ENCODE data around the gene RASGRF1.
A peak's percentile ranks its signal among the peaks of the same experiment; 100 is the strongest.

Gene RASGRF1

DNA sequence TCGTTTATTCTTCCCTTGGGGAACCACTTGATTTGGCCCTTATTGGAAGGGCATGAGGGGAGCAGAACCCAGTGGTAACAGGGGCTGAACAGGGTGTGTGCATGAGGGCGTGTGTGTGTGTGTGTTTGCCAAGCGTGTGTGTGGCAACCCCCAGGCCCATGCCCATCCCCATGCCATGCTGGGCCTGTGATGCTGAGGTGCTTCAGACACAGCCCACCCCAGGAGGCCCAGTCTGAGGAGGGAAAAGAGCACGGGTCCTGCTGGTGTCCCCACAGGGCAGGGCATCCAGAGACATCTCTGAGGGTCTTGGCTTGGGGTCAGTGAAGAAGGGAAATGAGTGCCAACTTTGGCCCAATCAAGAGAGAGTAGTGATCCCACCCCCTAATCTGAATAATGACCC is 71.6 kb downstream of the RASGRF1 start:
- Histone ChIP-seq H3K4me3 (ENCODE audit: insufficient read depth in 1 of 2, low read depth in 1 of 2, low read length in 2 of 2) (no peak overlapping the region), H2BK15ac (ENCODE audit: low read depth, poor library complexity, severe bottlenecking) (no peak overlapping the region), H3K9me3 (ENCODE audit: control insufficient read depth, low read length) (no peaks in the 10 kb centered on the region), H3K4me2 (ENCODE audit: low read length, poor library complexity, severe bottlenecking) (no peak overlapping the region), H3K14ac (ENCODE audit: low read length in 2 of 2) (peak overlapping the region in 1 of 2 experiments; percentile 26), H2BK5ac (ENCODE audit: low read depth, low read length, poor library complexity, severe bottlenecking) (no peak overlapping the region), H4K8ac (ENCODE audit: low read length) (no peak overlapping the region), H3K18ac (ENCODE audit: low read depth in 1 of 2, low read length in 2 of 2) (no peak overlapping the region), H2AK5ac (ENCODE audit: low read length, severe bottlenecking) (no peak overlapping the region), H2BK120ac (ENCODE audit: low read depth, low read length) (no peak overlapping the region), H2BK12ac (ENCODE audit: low read length in 2 of 2) (no peak overlapping the region), H3K36me3 (ENCODE audit: control insufficient read depth in 1 of 2, insufficient read depth in 2 of 2, low read depth in 1 of 2, low read length in 2 of 2) (no peaks in the 10 kb centered on the region), H3K4ac (ENCODE audit: low read depth in 1 of 2, low read length in 2 of 2) (no peak overlapping the region), H3K79me1 (replicated peaks; ENCODE audit: low read length, poor library complexity, severe bottlenecking) (no peaks in the 10 kb centered on the region), H2AFZ (ENCODE audit: low read depth, low read length) (no peak overlapping the region), H3K27ac (ENCODE audit: low read length, poor library complexity, severe bottlenecking) (no peak overlapping the region), H3K23ac (ENCODE audit: low read length in 2 of 2) (no peak overlapping the region), H3K27me3 (ENCODE audit: control insufficient read depth in 1 of 2, insufficient read depth in 1 of 2, low read length in 2 of 2) (peaks cover 0 to 11% of the 10 kb centered on the region in 2 experiments), H4K91ac (ENCODE audit: low read length) (peak overlapping the region; percentile 12), H3K4me1 (ENCODE audit: control insufficient read depth, insufficient read depth, low read depth, low read length) (no peaks in the 10 kb centered on the region), H3K9ac (ENCODE audit: low read length) (no peak overlapping the region)
- 78% methylated on average over 4 of the region's 4 CpGs for WGBS
- no peak for DNase-seq

DNA sequence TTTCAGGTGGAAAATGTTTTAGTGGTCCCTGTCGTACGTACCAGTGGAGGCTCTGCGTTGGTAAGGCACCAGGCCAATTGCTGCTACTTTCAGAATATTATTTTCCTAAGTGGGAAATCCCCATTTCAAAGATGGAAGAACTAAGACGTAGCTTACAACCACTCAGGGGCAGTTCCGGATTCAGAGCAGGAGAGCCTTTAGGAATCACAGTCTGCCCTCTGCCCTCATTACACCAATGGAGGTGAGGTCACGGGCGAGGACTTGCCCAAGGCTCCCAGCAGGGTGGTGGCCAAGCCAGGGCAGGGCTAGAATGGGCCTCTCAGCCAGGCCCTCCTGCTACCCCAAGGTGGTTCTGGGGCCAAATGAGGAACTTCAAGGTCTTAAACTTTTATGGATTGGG is 72.6 kb downstream of the RASGRF1 start:
- H4K8ac ChIP-seq (ENCODE audit: low read length) = no peak overlapping the region
- H2BK120ac ChIP-seq (ENCODE audit: low read depth, low read length) = no peak overlapping the region
- no peak for DNase-seq
- no peak overlapping the region for H3K4me3 ChIP-seq (ENCODE audit: insufficient read depth in 1 of 2, low read depth in 1 of 2, low read length in 2 of 2)
- H3K9ac ChIP-seq (ENCODE audit: low read length) = no peak overlapping the region
- no peaks in the 10 kb centered on the region for H3K36me3 ChIP-seq (ENCODE audit: control insufficient read depth in 1 of 2, insufficient read depth in 2 of 2, low read depth in 1 of 2, low read length in 2 of 2)
- no peak overlapping the region for H2BK5ac ChIP-seq (ENCODE audit: low read depth, low read length, poor library complexity, severe bottlenecking)
- H3K4ac ChIP-seq (ENCODE audit: low read depth in 1 of 2, low read length in 2 of 2) = no peak overlapping the region
- WGBS = 90% methylated on average over 7 of the region's 7 CpGs
- no peak overlapping the region for H3K18ac ChIP-seq (ENCODE audit: low read depth in 1 of 2, low read length in 2 of 2)
- no peaks in the 10 kb centered on the region for H3K79me1 ChIP-seq (replicated peaks; ENCODE audit: low read length, poor library complexity, severe bottlenecking)
- no peaks in the 10 kb centered on the region for H3K4me1 ChIP-seq (ENCODE audit: control insufficient read depth, insufficient read depth, low read depth, low read length)
- no peak overlapping the region for H3K14ac ChIP-seq (ENCODE audit: low read length in 2 of 2)
- H3K23ac ChIP-seq (ENCODE audit: low read length in 2 of 2) = no peak overlapping the region
- no peak overlapping the region for H3K27ac ChIP-seq (ENCODE audit: low read length, poor library complexity, severe bottlenecking)
- no peak overlapping the region for H2BK15ac ChIP-seq (ENCODE audit: low read depth, poor library complexity, severe bottlenecking)
- H4K91ac ChIP-seq (ENCODE audit: low read length) = no peak overlapping the region
- peaks cover 0 to 11% of the 10 kb centered on the region in 2 experiments for H3K27me3 ChIP-seq (ENCODE audit: control insufficient read depth in 1 of 2, insufficient read depth in 1 of 2, low read length in 2 of 2)
- H2AFZ ChIP-seq (ENCODE audit: low read depth, low read length) = no peak overlapping the region
- H2BK12ac ChIP-seq (ENCODE audit: low read length in 2 of 2) = no peak overlapping the region
- H2AK5ac ChIP-seq (ENCODE audit: low read length, severe bottlenecking) = no peak overlapping the region
- no peak overlapping the region for H3K4me2 ChIP-seq (ENCODE audit: low read length, poor library complexity, severe bottlenecking)
- no peaks in the 10 kb centered on the region for H3K9me3 ChIP-seq (ENCODE audit: control insufficient read depth, low read length)

DNA sequence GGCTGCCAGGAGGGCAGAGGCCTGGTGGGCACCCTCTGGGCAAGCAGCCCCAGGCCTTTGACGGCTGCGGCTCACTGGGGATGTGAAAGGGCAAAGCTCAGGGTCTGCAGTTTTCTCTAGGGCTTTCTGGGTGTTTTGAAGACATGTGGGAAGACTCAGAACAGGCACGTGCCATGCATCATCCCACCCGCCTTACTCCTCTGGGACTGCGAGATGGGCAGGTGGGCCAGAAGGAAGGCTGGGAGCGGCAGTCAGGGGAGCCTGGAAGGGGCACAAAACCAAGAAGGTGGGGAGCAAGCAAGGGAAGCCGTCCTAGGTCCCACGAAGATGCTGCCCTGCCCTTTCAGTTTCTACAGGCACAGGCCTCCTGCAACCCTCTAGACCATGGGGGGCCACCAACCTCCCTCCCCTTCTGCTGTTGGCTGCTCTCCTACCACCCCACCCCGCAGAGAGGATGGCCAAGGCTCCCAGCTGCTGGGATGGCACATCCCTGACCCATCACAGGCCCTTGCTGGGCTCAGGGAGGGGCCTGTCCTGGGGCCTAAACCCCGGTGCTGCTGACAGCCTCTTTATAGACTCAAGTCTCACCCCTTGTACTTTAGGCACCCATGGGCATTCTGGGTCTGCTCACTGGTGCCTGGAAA is 73.9 kb downstream of the RASGRF1 start:
- no peak overlapping the region for H2AFZ ChIP-seq (ENCODE audit: low read depth, low read length)
- no peak for DNase-seq

DNA sequence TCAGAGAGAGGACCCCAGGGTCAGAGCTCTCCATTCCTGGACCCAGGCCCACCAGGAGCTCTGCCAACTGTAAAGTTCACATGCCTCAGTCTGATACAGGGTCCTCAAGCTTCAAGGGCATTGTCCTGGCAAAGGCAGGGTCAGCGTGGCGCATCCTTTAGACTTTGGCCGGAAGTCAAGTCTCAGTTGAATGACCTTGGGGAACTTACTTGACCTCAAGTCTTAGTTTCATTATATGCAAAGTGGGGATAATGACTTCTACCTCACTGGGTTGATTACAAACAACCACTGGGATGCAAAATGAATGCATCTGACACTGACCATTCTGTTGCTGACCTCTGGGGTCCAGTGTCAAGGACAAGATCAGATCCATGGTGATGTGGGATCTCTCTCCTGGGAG is 75.2 kb downstream of the RASGRF1 start:
- Histone ChIP-seq H2BK120ac (ENCODE audit: low read depth, low read length) (no peak overlapping the region), H4K8ac (ENCODE audit: low read length) (no peak overlapping the region), H2AFZ (ENCODE audit: low read depth, low read length) (no peak overlapping the region), H3K9ac (ENCODE audit: low read length) (no peak overlapping the region), H2BK15ac (ENCODE audit: low read depth, poor library complexity, severe bottlenecking) (no peak overlapping the region), H3K4me2 (ENCODE audit: low read length, poor library complexity, severe bottlenecking) (no peak overlapping the region), H3K18ac (ENCODE audit: low read depth in 1 of 2, low read length in 2 of 2) (no peak overlapping the region), H3K9me3 (ENCODE audit: control insufficient read depth, low read length) (no peaks in the 10 kb centered on the region), H3K14ac (ENCODE audit: low read length in 2 of 2) (no peak overlapping the region), H3K27me3 (ENCODE audit: control insufficient read depth in 1 of 2, insufficient read depth in 1 of 2, low read length in 2 of 2) (peaks cover 0 to 10% of the 10 kb centered on the region in 2 experiments), H3K79me1 (replicated peaks; ENCODE audit: low read length, poor library complexity, severe bottlenecking) (no peaks in the 10 kb centered on the region), H3K36me3 (ENCODE audit: control insufficient read depth in 1 of 2, insufficient read depth in 2 of 2, low read depth in 1 of 2, low read length in 2 of 2) (no peaks in the 10 kb centered on the region), H3K4me1 (ENCODE audit: control insufficient read depth, insufficient read depth, low read depth, low read length) (no peaks in the 10 kb centered on the region), H2BK5ac (ENCODE audit: low read depth, low read length, poor library complexity, severe bottlenecking) (no peak overlapping the region), H2AK5ac (ENCODE audit: low read length, severe bottlenecking) (no peak overlapping the region), H3K4ac (ENCODE audit: low read depth in 1 of 2, low read length in 2 of 2) (no peak overlapping the region), H2BK12ac (ENCODE audit: low read length in 2 of 2) (no peak overlapping the region), H3K27ac (ENCODE audit: low read length, poor library complexity, severe bottlenecking) (no peak overlapping the region), H3K23ac (ENCODE audit: low read length in 2 of 2) (no peak overlapping the region), H3K4me3 (ENCODE audit: insufficient read depth in 1 of 2, low read depth in 1 of 2, low read length in 2 of 2) (no peak overlapping the region), H4K91ac (ENCODE audit: low read length) (no peak overlapping the region)
- WGBS = 81% methylated on average over 3 of the region's 3 CpGs
- no peak for DNase-seq

More for the DNA sequence above, 73.9 kb downstream of the RASGRF1 start:
- Histone ChIP-seq H4K8ac (ENCODE audit: low read length) (no peak overlapping the region), H3K4me1 (ENCODE audit: control insufficient read depth, insufficient read depth, low read depth, low read length) (no peaks in the 10 kb centered on the region), H2BK15ac (ENCODE audit: low read depth, poor library complexity, severe bottlenecking) (peak overlapping the region; percentile 32), H2AK5ac (ENCODE audit: low read length, severe bottlenecking) (no peak overlapping the region), H2BK120ac (ENCODE audit: low read depth, low read length) (no peak overlapping the region), H3K79me1 (replicated peaks; ENCODE audit: low read length, poor library complexity, severe bottlenecking) (no peaks in the 10 kb centered on the region), H3K36me3 (ENCODE audit: control insufficient read depth in 1 of 2, insufficient read depth in 2 of 2, low read depth in 1 of 2, low read length in 2 of 2) (no peaks in the 10 kb centered on the region), H3K4ac (ENCODE audit: low read depth in 1 of 2, low read length in 2 of 2) (no peak overlapping the region), H2BK5ac (ENCODE audit: low read depth, low read length, poor library complexity, severe bottlenecking) (no peak overlapping the region), H3K14ac (ENCODE audit: low read length in 2 of 2) (no peak overlapping the region), H3K4me3 (ENCODE audit: insufficient read depth in 1 of 2, low read depth in 1 of 2, low read length in 2 of 2) (no peak overlapping the region), H4K91ac (ENCODE audit: low read length) (no peak overlapping the region), H3K18ac (ENCODE audit: low read depth in 1 of 2, low read length in 2 of 2) (no peak overlapping the region), H3K9ac (ENCODE audit: low read length) (no peak overlapping the region), H3K9me3 (ENCODE audit: control insufficient read depth, low read length) (no peaks in the 10 kb centered on the region), H3K27me3 (ENCODE audit: control insufficient read depth in 1 of 2, insufficient read depth in 1 of 2, low read length in 2 of 2) (peaks cover 0 to 15% of the 10 kb centered on the region in 2 experiments), H3K27ac (ENCODE audit: low read length, poor library complexity, severe bottlenecking) (no peak overlapping the region), H3K23ac (ENCODE audit: low read length in 2 of 2) (peak overlapping the region in 1 of 2 experiments; percentile 52), H2BK12ac (ENCODE audit: low read length in 2 of 2) (no peak overlapping the region), H3K4me2 (ENCODE audit: low read length, poor library complexity, severe bottlenecking) (no peak overlapping the region)
- WGBS = 80% methylated on average over 10 of the region's 10 CpGs
